Activated CD4-positive, CD25-positive, alpha-beta regulatory T cell treated with anti-CD3 and anti-CD28 coated beads, Interleukin-2, amount 50 U/mL, for 16 hours (primary cell): ENCODE data around the gene ME2.
"Not testable (repeated sequence)": the region's sequence is repeated elsewhere in the genome, so short reads cannot be mapped to it uniquely, and the experiment has no call there.

Experiments
- DNase-seq: peaks from one replicate; pipeline ENCODE4 v3.0.0-alpha.2; 2020; ENCODE audit warnings: low read depth, low spot score

Gene ME2

DNA sequence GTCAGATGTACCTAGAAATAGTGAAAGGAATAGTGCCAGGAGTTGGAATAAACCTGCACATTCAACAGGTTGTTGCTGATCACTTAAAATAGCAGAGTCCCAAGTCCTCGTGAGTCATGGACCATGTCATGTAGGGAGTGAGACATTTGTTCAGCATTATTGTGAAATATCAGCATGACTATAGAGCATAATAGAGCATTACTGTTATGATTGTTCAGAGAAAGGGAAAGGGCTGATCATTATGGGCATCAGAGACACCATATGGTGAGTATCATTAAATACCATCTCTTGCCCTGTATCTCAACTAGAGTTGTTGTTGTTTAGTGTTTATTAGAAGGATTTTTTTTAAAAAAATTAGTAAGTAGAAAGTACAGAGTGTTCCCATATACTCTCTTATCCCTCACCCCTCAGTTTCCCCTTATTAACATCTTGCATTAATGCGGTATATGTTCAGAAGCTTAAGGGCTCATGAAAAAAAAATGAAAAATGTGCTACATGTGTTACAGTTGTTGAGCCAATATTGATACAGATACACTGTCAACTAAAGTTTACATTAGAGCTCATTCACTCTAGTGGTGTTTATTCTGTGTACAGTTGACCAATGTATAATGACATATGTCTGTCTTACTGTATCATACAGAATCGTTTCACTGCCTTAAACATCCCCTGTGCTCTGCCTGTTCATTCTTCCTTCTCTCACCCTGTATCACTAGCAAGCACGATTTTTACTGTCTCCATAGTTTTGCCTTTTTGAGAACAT is 94.6 kb downstream of the ME2 start:
- no peak for DNase-seq

DNA sequence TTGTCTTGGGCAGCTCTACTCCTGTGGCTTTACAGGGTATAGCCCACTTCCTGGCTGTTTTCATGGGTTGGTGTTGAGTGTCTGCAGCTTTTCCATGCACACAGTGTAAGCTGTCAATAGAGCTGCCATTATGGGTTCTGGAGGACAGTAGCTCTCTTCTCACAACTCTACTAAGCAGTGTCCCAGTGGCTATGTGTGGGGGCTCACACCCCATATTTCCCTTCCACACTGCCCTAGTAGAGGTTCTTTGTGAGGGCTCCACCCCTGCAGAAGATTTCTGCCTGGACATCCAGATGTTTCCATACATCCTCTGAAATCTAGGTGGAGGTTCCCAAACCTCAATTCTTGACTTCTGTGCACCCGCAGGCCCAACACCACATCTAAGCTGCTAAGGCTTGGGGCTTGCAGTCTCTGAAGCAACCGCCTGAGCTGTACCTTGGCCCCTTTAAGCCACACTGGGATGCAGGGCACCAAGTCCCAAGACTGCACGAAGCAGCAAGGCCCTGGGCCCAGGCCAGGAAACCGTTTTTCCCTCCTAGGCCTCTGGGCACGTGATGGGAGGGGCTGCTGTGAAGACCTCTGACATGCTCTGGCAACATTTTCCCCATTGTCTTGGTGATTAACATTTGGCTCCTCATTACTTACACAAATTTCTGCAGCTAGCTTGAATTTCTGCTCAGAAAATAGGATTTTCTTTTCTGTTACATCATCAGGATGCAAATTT is 98.3 kb downstream of the ME2 start:
- no peak for DNase-seq

- no peak for DNase-seq
Measured at GRCh38 chr18:50981381-50981780, 102.5 kb downstream of the ME2 start.

- DNase-seq: no peak
Measured at GRCh38 chr18:50982086-50982801, 103.3 kb downstream of the ME2 start.

DNA sequence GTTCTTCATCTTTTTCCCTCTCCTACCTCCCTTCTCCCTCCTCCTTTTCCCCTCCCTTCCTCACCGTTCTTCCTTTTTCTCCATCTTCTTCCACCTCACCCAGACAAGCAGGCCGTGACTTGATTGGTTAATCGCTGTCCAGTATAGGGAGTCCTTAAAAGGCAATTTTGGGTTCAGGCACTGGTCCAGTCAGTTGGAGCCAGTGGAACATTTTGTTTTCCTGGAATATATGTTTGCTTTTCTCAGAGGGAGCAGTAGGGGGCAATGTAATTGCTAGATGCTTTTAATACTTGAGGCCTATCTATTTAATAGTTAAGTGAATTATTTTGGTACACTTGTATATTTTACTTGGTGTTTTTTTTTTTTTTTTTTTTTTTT is 103.9 kb downstream of the ME2 start:
- DNase-seq: no peak

- DNase-seq: no peak
Measured at GRCh38 chr18:50986360-50987087, 107.6 kb downstream of the ME2 start.

DNA sequence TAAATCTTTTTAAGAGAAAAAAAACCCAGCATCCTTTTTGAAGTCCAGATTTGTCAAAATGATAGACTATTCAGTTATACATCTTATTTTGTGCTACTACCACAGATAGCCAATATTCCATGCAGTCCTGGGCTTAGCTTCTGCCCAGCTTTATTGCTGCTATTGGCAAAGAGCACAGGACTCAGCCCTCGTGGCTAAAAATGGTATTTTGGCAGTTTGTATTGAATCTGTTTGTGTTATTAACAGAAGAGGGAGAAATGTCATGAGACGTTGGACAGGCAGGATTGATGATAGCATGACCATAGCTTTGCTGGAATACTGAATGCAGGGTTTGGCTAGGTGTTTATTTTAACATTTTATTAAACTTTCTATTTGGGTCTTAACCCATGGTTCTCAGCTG is 108.3 kb downstream of the ME2 start:
- DNase-seq: no peak

DNA sequence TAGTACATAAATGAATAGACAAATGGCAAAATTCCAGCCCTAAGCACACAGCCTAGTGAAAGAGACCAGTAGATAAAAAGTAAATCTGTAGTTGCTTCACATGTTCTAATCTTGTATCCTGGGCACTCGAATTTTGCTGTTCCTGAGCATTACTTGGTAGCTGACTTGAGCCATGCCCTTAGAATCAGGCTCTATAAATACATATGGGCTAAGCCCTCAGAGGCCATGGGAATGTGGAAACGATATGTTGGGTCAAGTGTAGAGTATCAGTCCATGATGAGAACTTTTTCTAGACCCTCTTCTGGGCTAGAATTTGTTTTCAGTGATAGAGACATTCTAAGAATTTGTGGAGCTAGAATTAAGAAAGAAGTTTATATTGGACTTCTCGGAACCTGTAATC is 110.8 kb downstream of the ME2 start:
- DNase-seq: no peak

- no peak for DNase-seq
Measured at GRCh38 chr18:50992351-50992762, 113.4 kb downstream of the ME2 start.

- no peak for DNase-seq
Measured at GRCh38 chr18:50994031-50994430, 115.1 kb downstream of the ME2 start.

- not testable (repeated sequence) for DNase-seq
Measured at GRCh38 chr18:51003174-51003573, 124.3 kb downstream of the ME2 start.
